ENCODE measurements around the gene FOXP1.

The FOXP1 gene

GRCh38 chr3:71512000-71512399 lies 71.5 kb downstream of the FOXP1 start:
- no peak for TF ChIP-seq CTCF (IDR thresholded peaks at IDR 0.05; ENCODE audit: insufficient read depth, low read depth, low read length, missing control alignments)
- no peak overlapping the region for H3K4me3 ChIP-seq (ENCODE audit: low read length)
- peak; percentile 15 for DNase-seq (ENCODE audit: low read depth)

DNA sequence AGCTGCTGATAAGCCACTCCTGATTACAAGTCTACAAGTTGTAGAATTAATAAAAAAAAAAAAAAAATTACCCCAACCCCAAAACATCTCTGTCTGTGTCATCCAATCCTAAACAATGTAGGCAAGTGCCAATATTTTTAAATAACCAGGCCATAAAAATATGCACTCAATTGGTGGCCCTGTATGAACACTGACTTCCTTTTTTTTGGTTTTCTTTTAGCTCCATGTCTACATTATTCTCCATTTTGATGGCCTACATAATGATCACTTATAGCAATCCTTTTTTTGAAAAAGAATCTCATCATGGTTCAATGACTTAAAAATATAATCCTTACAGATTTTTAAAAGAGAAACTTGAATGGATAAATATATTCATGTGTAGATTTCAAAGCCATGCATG lies 72.1 kb downstream of the FOXP1 start:
- TF ChIP-seq CTCF (IDR thresholded peaks at IDR 0.05; ENCODE audit: insufficient read depth, low read depth, low read length, missing control alignments): no peak
- no peak overlapping the region for H3K4me3 ChIP-seq (ENCODE audit: low read length)
- no peak for DNase-seq (ENCODE audit: low read depth)

DNA sequence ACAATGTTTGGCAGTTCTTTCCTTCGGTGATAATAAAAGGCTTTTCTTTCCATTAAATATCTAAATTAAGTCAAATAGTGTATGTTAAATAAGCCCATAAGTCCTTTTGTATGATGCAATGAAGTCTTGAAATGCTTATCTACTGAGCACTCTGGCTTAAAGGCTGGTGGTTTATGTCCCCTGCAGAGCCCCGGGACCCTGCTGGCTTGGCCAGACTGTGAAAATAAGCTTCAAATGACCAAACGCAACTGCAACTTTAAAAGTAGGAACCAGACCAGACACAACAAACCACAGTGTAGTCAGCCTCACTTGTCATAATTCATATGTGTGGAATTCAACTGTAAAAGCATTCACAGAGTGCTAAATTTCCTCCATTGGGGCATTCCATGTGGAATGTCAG lies 72.5 kb downstream of the FOXP1 start:
- peak; percentile 35 for DNase-seq (ENCODE audit: low read depth)
- TF ChIP-seq CTCF (IDR thresholded peaks at IDR 0.05; ENCODE audit: insufficient read depth, low read depth, low read length, missing control alignments): no peak
- no peak overlapping the region for H3K4me3 ChIP-seq (ENCODE audit: low read length)

GRCh38 chr3:71510510-71510909 lies 73.0 kb downstream of the FOXP1 start:
- H3K4me3 ChIP-seq (ENCODE audit: low read length): no peak overlapping the region
- TF ChIP-seq CTCF (IDR thresholded peaks at IDR 0.05; ENCODE audit: insufficient read depth, low read depth, low read length, missing control alignments): no peak
- DNase-seq (ENCODE audit: low read depth): no peak

GRCh38 chr3:71509066-71509465 lies 74.5 kb downstream of the FOXP1 start:
- DNase-seq (ENCODE audit: low read depth): no peak
- no peak for TF ChIP-seq CTCF (IDR thresholded peaks at IDR 0.05; ENCODE audit: insufficient read depth, low read depth, low read length, missing control alignments)
- H3K4me3 ChIP-seq (ENCODE audit: low read length): no peak overlapping the region

DNA sequence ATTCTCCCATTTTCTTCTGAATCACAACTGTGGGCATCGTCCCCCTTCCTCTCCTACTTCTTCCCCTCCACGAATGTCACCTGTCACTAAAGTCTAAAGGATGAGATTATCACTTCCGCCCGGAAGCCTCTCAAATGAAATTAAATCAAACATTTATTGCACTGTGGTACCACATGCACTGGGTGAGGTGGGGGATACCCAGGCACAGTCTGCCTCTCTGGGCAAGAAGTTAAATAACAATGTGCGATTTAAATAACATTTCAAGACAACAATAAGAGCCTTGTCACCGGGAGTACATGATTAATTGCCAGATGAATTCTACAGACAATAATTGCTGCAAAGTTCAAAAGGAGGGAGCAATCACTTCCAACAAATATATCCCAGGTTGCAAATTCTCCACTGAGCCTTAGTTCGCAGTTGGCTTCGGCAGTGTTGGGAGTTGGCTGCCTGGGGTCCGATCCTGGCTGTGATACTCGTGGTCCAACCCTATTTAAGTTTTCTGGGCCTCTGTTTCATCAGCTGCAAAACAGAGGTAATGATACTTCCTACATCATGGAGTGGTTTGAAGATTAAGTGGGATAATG lies 77.7 kb downstream of the FOXP1 start:
- TF ChIP-seq CTCF (IDR thresholded peaks at IDR 0.05; ENCODE audit: insufficient read depth, low read depth, low read length, missing control alignments): no peak
- no peak overlapping the region for H3K4me3 ChIP-seq (ENCODE audit: low read length)

More for the DNA sequence above, 77.7 kb downstream of the FOXP1 start:
- DNase-seq (ENCODE audit: low read depth): no peak

Data from epithelial cell of esophagus (primary cell).